HG03442 (cell line): ENCODE measurements around the gene ITIH5.
A peak's percentile ranks its signal among the peaks of the same experiment; 100 is the strongest.

Source experiments
- ATAC-seq: cut with Tn5 transposase; IDR thresholded peaks from one replicate; pipeline ENCODE4 v1.9.1; 2021; ENCODE audit warnings: mild to moderate bottlenecking, moderate library complexity; ENCODE audit not compliant: unreplicated experiment

ITIH5 gene

GRCh38 chr10:7526017-7526400, 140.8 kb downstream of the ITIH5 start:
- ATAC-seq, result no peak

DNA sequence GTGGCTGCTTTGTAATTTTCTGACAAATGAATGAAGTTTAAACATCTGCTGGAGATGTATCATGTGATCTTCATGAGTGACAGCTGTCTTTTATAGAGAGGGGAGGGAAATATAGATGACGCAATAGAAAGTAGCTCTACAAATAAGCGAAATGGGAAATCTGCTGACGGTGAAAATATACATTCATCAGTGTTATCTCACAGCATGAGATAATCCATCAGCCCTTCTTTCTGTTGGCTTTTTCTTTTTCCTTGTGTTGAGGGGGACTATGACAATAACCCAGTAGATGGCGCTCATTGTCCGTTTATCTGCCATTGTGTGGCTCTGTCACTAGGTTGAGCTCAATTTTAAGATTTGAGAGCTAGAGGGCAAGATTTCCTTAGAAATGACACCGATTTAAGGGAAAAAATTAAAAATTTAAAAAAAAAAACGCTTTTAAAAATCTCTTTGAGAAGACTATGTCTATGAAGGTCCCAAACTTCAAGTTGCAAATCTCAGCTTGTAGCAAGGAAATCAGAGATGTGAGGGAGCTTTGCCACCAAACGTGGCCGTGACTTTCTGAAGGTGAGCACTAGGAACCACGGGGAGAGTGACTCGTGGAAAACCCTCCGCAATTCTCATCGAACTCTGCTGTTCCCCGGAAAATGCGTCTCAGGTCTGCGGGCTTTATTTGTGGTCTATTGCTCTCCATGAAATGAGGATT, 141.3 kb downstream of the ITIH5 start:
- ATAC-seq, result peak; percentile 69

DNA sequence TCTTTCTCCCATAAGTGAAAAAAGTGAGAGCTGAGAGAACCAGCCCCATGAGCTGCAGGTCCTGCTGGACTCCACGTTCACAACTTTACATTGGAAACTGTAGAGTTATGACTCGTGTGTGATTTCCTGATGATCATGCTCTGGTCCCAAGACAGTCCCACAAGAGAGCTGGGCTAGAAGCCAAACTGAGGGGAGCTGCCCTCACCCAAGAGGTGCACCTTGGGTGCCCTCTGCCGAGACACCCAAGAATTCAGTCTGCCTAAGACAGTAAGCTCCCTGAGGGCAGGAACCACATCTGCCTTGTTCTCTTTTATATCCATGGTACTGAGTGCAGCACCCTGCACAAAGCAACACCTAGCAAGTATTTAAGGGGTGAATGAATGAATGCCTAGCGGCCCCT, 143.1 kb downstream of the ITIH5 start:
- ATAC-seq, result no peak

- peak; percentile 79 for ATAC-seq
Observed at GRCh38 chr10:7520507-7521485, 146.0 kb downstream of the ITIH5 start.

DNA sequence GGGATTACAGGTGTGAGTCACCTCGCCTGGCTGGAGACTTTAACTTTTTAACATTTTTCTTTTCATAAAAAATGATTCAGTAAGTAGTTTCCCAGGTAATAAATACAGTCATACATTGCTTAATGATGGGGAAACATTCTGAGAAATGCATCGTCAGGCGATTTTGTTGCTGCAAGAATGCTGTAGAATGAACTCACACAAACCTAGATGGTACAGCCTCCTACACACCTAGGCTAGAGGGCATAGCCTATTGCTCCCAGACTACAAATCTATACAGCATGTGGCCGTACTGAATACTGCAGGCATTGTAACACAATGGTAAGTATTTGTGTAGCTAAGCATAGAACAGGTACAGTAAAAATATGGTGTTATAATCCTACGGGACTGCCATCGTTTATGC, 147.4 kb downstream of the ITIH5 start:
- no peak for ATAC-seq

DNA sequence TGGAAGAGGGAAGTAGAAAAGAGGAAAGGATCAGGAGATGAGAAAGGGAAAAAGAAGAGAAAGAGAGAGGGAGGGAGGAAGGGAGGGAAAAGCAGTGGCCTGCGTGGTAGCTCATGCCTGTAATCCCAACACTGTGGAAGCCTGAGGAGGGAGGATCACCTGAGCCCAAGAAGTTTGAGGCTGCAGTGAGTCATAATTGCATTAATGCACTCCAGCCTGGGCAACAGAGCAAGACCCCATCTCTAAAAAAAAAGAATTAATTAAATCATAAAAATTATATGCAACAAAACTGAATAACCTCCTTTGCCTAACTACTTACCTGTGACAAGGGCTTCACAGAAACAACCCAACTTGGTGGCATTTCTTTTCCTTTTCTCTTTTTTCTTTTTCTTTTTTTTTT, 148.1 kb downstream of the ITIH5 start:
- no peak for ATAC-seq

DNA sequence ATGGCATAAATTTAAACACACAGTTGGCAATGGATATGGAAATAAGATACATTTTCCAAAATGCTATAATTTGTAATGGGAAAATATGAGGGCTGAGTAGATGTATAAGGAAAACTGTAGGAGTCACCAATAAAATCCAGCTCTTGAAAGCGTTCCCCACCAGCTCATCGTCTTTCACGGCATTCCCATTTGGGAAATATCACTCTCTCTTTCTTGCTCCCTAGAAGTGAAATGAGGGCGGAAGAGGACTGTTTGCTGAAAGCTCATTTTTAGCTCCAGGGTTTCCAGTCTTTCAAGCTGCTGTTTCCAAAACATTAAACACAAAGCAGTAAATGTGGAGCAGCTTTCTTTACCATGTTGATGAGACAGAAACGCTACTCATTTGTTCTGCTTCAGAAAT, 151.3 kb downstream of the ITIH5 start:
- ATAC-seq, result no peak

- no peak for ATAC-seq
Observed at GRCh38 chr10:7513936-7514335, 152.8 kb downstream of the ITIH5 start.

DNA sequence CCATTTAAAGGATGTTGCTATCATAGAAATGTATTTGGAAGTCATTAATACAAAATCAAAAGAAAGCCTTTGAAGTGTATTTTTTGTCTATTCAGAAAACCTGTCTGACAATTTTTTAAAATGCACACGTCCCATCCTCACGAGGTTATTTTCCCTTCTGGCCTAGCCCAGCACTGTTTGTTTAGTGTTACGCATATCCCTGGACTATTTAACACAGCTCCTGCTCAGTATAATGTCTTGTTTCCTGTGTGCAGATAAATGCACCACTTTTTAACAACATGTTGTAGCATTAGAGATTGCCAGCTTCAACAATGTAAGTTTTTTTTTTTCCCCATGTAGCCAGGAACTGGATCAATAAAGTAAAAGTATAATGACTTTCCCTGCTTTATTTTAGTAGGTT, 153.3 kb downstream of the ITIH5 start:
- no peak for ATAC-seq

DNA sequence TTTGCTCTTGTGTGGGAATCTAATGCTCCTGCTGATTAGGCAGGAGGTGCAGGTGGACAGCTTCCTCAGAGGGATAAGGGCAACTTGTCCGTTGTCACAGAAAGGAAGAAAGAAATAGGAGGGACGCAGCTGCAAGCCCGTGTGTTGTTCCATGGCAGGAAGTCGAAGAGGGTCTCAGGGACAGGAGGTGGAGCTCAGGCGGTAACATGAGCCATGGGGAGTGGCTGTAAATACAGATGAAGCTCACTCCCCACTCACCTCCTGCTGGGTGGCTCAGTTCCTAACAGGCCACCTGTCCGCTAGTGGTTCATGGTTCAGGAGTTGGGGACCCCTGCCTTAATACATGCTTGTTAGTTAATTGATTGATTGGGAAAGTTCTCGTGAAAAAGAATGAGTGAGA, 154.3 kb downstream of the ITIH5 start:
- ATAC-seq, result no peak

GRCh38 chr10:7511612-7512011, 155.2 kb downstream of the ITIH5 start:
- no peak for ATAC-seq
